ENCODE measurements around the gene UTF1.

The UTF1 gene

GRCh38 chr10:133230044-133230361, at the start of gene UTF1:
Gene UTF1 (plus strand): TSS chr10:133230217. CDS start chr10:133230289, 72 bp downstream.
- no peak for DNase-seq (ENCODE audit: extremely low spot score, insufficient read length, low read depth)
- FAIRE-seq = no peak

GRCh38 chr10:133180965-133181639, 48.9 kb upstream of the UTF1 start:
- no peak for FAIRE-seq

GRCh38 chr10:133182190-133182589, 47.8 kb upstream of the UTF1 start:
- DNase-seq (ENCODE audit: extremely low spot score, insufficient read length, low read depth) = no peak
- FAIRE-seq = no peak

More at GRCh38 chr10:133180965-133181639, 48.9 kb upstream of the UTF1 start:
- no peak for DNase-seq (ENCODE audit: extremely low spot score, insufficient read length, low read depth)

GRCh38 chr10:133182791-133183645, 47.0 kb upstream of the UTF1 start:
- DNase-seq (ENCODE audit: extremely low spot score, insufficient read length, low read depth) = no peak
- no peak for FAIRE-seq

- FAIRE-seq = no peak
Measured at GRCh38 chr10:133183646-133184378, 46.2 kb upstream of the UTF1 start.

GRCh38 chr10:133184591-133185244, 45.3 kb upstream of the UTF1 start:
- DNase-seq (ENCODE audit: extremely low spot score, insufficient read length, low read depth) = no peak
- no peak for FAIRE-seq

More at GRCh38 chr10:133183646-133184378, 46.2 kb upstream of the UTF1 start:
- DNase-seq (ENCODE audit: extremely low spot score, insufficient read length, low read depth) = no peak

GRCh38 chr10:133185421-133185820, 44.6 kb upstream of the UTF1 start:
- FAIRE-seq (no peak), DNase-seq (ENCODE audit: extremely low spot score, insufficient read length, low read depth) (no peak)

- DNase-seq (ENCODE audit: extremely low spot score, insufficient read length, low read depth) (no peak), FAIRE-seq (no peak)
Measured at GRCh38 chr10:133185916-133186315, 44.1 kb upstream of the UTF1 start.

- DNase-seq (ENCODE audit: extremely low spot score, insufficient read length, low read depth) = no peak
- FAIRE-seq = no peak
Measured at GRCh38 chr10:133186416-133187090, 43.5 kb upstream of the UTF1 start.

- no peak for DNase-seq (ENCODE audit: extremely low spot score, insufficient read length, low read depth)
- no peak for FAIRE-seq
Measured at GRCh38 chr10:133187091-133187905, 42.7 kb upstream of the UTF1 start.

- DNase-seq (ENCODE audit: extremely low spot score, insufficient read length, low read depth) (no peak), FAIRE-seq (no peak)
Measured at GRCh38 chr10:133187906-133188681, 41.9 kb upstream of the UTF1 start.

GRCh38 chr10:133189256-133189655, 40.8 kb upstream of the UTF1 start:
- no peak for DNase-seq (ENCODE audit: extremely low spot score, insufficient read length, low read depth)
- FAIRE-seq = no peak

- no peak for DNase-seq (ENCODE audit: extremely low spot score, insufficient read length, low read depth)
- FAIRE-seq = no peak
Measured at GRCh38 chr10:133189726-133190125, 40.3 kb upstream of the UTF1 start.

GRCh38 chr10:133190225-133190624, 39.8 kb upstream of the UTF1 start:
- DNase-seq (ENCODE audit: extremely low spot score, insufficient read length, low read depth) (no peak), FAIRE-seq (no peak)

- FAIRE-seq (no peak), DNase-seq (ENCODE audit: extremely low spot score, insufficient read length, low read depth) (no peak)
Measured at GRCh38 chr10:133191651-133192050, 38.4 kb upstream of the UTF1 start.

- no peak for FAIRE-seq
- no peak for DNase-seq (ENCODE audit: extremely low spot score, insufficient read length, low read depth)
Measured at GRCh38 chr10:133194151-133194550, 35.9 kb upstream of the UTF1 start.

GRCh38 chr10:133195096-133195495, 34.9 kb upstream of the UTF1 start:
- no peak for FAIRE-seq
- no peak for DNase-seq (ENCODE audit: extremely low spot score, insufficient read length, low read depth)

GRCh38 chr10:133195611-133196010, 34.4 kb upstream of the UTF1 start:
- FAIRE-seq = no peak
- DNase-seq (ENCODE audit: extremely low spot score, insufficient read length, low read depth) = no peak

Measured in GM18507 (cell line).